Vagina (tissue), 2 donors: ENCODE measurements around the gene TRABD2B. TPM values are rescaled to one million over a fixed set of nuclear protein-coding genes. Genes with fewer than 3 reads are reported as not detected.

Experiments
- DNase-seq, 2 donors: peaks; one replicate each; pipeline ENCODE4 v3.0.0-alpha.2; 2017; ENCODE audit errors: extremely low spot score in 2 of 2
- H3K27ac ChIP-seq: fragments of 200-600 bp; sonication (generic); one replicate; pipeline ENCODE4 v1.5.1; 2019
- H3K27me3 ChIP-seq: fragments of 200-600 bp; sonication (generic); one replicate; pipeline ENCODE4 v1.5.1; 2019
- H3K36me3 ChIP-seq, 2 donors: fragments of 200-600 bp; sonication (generic); one replicate each; pipeline ENCODE4 v1.5.1; 2017 to 2019
- H3K4me1 ChIP-seq: fragments of 200-600 bp; sonication (generic); one replicate; pipeline ENCODE4 v1.5.1; 2019
- H3K4me3 ChIP-seq, 2 donors: fragments of 200-600 bp; sonication (generic); 1 replicate in 1 of 2; 2 replicates in 1 of 2; pipeline ENCODE4 v1.5.1; 2016 to 2019
- H3K9me3 ChIP-seq: fragments of 200-600 bp; sonication (generic); one replicate; pipeline ENCODE4 v1.5.1; 2019
- POLR2A ChIP-seq, 2 donors: fragments of 450-650 bp; IDR thresholded peaks; one replicate each; pipeline ENCODE4 v1.6.1; 2017; ENCODE audit warnings: antibody characterized with exemption in 2 of 2, mild to moderate bottlenecking in 2 of 2, moderate library complexity in 2 of 2
- POLR2AphosphoS5 ChIP-seq, 2 donors: sonication (generic); formaldehyde crosslinking; IDR thresholded peaks; one replicate each; pipeline ENCODE4 v1.9.0; 2017; ENCODE audit warnings: antibody characterized with exemption in 2 of 2, mild to moderate bottlenecking in 2 of 2, low read depth in 1 of 2; ENCODE audit not compliant: insufficient read depth in 1 of 2
- intact Hi-C: fragments of 100-400 bp; cut with DNase I; formaldehyde crosslinking; loops from one replicate; pipeline ENCODE4 v1.15.1; 2023
- total RNA-seq: library from RNA; depleted of rRNA; stranded (reverse); fragments of >200 nt; gene quantifications from one replicate; pipeline ENCODE4 v1.2.3, GENCODE V29; 2016
- TF ChIP-seq, protein P1 (sequence below), 3 experiments: fragments of 450-650 bp in 2 of 3; fragments of 200-600 bp in 1 of 3; sonication (generic) in 1 of 3; IDR thresholded peaks; one replicate each; pipeline ENCODE4 v1.5.1; 2017 to 2019; ENCODE audit warnings: antibody characterized with exemption in 3 of 3, mild to moderate bottlenecking in 2 of 3, moderate library complexity in 2 of 3

The TRABD2B gene
- total RNA-seq, 1 donor from 2014 or later: 5.6 TPM

DNA sequence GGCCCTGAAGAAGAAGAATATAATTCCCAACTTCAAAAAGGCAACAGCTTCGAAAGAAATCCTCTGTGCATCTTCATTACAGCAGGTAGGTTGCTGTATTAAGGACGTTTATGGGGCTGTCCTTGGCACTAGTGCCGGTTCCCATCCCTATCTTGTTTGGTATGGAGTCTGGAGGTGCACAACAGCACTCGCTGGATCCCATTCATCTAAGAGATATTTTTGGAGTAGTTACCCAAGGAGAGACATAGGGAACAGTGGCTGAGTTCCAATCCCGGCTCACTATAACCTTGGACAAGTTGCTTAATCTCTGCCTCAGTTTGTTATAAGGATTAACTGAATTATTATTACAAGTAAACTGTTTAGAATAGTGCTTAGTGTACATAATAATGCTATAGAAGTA, 106.4 kb downstream of the TRABD2B start:
- Histone ChIP-seq H3K36me3 (no peaks in the 10 kb centered on the region), H3K4me1 (peaks cover 17% of the 10 kb centered on the region), H3K9me3 (no peaks in the 10 kb centered on the region), H3K27ac (no peak overlapping the region), H3K4me3 (no peak overlapping the region), H3K27me3 (no peaks in the 10 kb centered on the region)
- TF ChIP-seq POLR2A (IDR thresholded peaks at IDR 0.05): no peak
- TF ChIP-seq, protein P1, sequence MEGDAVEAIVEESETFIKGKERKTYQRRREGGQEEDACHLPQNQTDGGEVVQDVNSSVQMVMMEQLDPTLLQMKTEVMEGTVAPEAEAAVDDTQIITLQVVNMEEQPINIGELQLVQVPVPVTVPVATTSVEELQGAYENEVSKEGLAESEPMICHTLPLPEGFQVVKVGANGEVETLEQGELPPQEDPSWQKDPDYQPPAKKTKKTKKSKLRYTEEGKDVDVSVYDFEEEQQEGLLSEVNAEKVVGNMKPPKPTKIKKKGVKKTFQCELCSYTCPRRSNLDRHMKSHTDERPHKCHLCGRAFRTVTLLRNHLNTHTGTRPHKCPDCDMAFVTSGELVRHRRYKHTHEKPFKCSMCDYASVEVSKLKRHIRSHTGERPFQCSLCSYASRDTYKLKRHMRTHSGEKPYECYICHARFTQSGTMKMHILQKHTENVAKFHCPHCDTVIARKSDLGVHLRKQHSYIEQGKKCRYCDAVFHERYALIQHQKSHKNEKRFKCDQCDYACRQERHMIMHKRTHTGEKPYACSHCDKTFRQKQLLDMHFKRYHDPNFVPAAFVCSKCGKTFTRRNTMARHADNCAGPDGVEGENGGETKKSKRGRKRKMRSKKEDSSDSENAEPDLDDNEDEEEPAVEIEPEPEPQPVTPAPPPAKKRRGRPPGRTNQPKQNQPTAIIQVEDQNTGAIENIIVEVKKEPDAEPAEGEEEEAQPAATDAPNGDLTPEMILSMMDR (IDR thresholded peaks at IDR 0.05): no peak
- no peak for TF ChIP-seq POLR2AphosphoS5 (IDR thresholded peaks at IDR 0.05; ENCODE audit: insufficient read depth in 1 of 2, low read depth in 1 of 2)
- DNase-seq: no peak
- intact Hi-C loops: no loop called here

DNA sequence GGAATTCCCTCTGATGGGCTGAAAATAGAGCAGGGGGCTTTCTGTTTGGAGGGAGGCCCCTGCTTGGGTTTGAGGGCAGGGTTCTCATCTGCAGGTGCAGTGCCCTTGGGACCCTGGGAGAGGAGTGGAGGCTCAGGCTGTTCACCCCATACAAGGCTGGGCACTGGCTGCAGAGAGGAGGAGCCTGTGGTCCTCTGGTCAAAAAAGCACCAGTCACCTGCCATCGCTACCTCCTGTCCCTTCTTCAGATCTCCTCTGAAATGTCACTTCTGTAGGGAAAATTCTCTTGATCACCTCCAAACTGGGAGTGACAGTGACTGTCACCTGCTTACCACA, 108.9 kb downstream of the TRABD2B start:
- Histone ChIP-seq H3K27ac (no peak overlapping the region), H3K36me3 (no peaks in the 10 kb centered on the region), H3K4me3 (no peak overlapping the region), H3K27me3 (no peaks in the 10 kb centered on the region), H3K9me3 (no peaks in the 10 kb centered on the region), H3K4me1 (no peaks in the 10 kb centered on the region)
- intact Hi-C loops: no loop called here
- DNase-seq: no peak
- TF ChIP-seq POLR2AphosphoS5 (IDR thresholded peaks at IDR 0.05; ENCODE audit: insufficient read depth in 1 of 2, low read depth in 1 of 2): no peak
- TF ChIP-seq, protein P1 (IDR thresholded peaks at IDR 0.05): no peak
- no peak for TF ChIP-seq POLR2A (IDR thresholded peaks at IDR 0.05)

DNA sequence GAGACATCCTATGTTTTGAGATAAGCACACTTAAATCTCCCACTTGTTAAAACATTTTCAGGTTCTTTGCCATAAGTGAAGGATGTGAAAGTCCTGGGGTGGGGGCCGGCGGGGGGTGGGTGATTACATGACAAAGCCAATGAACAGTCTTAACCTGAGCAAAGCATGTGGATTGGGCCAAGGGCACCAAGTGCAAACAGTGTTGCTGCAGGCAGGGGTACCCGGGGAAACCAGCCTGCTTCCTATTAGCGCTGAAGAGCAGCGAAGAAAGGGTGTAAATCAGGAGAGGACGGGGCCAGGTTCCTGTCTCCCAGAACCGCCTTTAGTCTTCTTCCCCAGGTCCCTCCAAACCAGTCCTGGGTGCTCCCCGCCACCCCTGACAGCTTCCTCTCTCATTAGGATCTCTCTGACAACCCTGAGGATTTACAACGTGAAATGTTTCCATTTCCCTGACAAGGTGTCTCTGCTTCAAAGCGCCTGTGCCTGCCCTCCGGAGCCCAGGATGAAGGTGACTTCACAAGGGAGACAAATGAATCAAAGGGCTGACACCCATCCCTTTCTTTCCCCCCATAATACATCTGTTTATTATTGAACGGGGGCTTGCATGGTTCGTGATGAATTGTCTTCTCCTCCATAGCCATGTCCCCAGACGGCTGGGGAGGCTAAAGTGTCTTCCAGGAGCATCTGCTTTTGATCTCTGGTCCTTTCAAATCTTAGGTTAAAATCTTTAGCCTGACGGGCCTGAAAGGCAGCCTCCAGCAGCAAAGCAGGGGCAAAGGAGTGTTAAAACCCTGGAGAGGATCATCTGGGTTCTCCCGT, 109.5 kb downstream of the TRABD2B start:
- no peaks in the 10 kb centered on the region for H3K9me3 ChIP-seq
- no peaks in the 10 kb centered on the region for H3K4me1 ChIP-seq
- intact Hi-C loops: no loop called here
- H3K27me3 ChIP-seq: no peaks in the 10 kb centered on the region
- H3K4me3 ChIP-seq: no peak overlapping the region
- no peak for DNase-seq
- H3K36me3 ChIP-seq: no peaks in the 10 kb centered on the region
- TF ChIP-seq POLR2A (IDR thresholded peaks at IDR 0.05) (no peak), POLR2AphosphoS5 (IDR thresholded peaks at IDR 0.05; ENCODE audit: insufficient read depth in 1 of 2, low read depth in 1 of 2) (no peak)
- TF ChIP-seq, protein P1 (IDR thresholded peaks at IDR 0.05): no peak
- H3K27ac ChIP-seq: no peak overlapping the region

DNA sequence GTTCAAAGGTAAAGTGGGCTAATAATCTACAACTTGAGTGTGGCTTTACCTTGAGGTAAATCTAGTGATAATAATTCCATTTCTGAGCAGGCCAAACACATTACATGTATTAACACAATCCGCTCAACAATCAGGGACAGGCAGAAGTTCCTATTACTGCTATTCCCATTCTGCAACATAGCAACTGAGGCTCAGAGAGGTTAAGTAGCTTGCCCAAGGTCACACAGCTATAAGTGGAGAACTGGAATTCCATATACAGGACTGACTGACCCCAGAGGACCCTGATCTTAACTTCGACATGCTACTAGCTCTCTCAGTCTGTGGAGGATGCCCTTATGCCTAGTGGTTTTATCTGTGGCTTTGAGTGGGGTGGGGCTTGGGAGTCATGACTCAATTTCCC, 110.1 kb downstream of the TRABD2B start:
- Histone ChIP-seq H3K27ac (no peak overlapping the region), H3K27me3 (no peaks in the 10 kb centered on the region), H3K4me3 (no peak overlapping the region), H3K36me3 (no peaks in the 10 kb centered on the region), H3K4me1 (no peaks in the 10 kb centered on the region), H3K9me3 (no peaks in the 10 kb centered on the region)
- TF ChIP-seq POLR2A (IDR thresholded peaks at IDR 0.05) (no peak), POLR2AphosphoS5 (IDR thresholded peaks at IDR 0.05; ENCODE audit: insufficient read depth in 1 of 2, low read depth in 1 of 2) (no peak)
- TF ChIP-seq, protein P1 (IDR thresholded peaks at IDR 0.05): no peak
- no peak for DNase-seq
- intact Hi-C loops: no loop called here

- Histone ChIP-seq H3K27me3 (no peaks in the 10 kb centered on the region), H3K36me3 (no peaks in the 10 kb centered on the region), H3K9me3 (no peaks in the 10 kb centered on the region), H3K27ac (no peak overlapping the region), H3K4me3 (no peak overlapping the region), H3K4me1 (no peaks in the 10 kb centered on the region)
- intact Hi-C loops: no loop called here
- TF ChIP-seq POLR2AphosphoS5 (IDR thresholded peaks at IDR 0.05; ENCODE audit: insufficient read depth in 1 of 2, low read depth in 1 of 2): no peak
- no peak for TF ChIP-seq POLR2A (IDR thresholded peaks at IDR 0.05)
- TF ChIP-seq, protein P1 (IDR thresholded peaks at IDR 0.05): no peak
- no peak for DNase-seq
Measured at GRCh38 chr1:47886141-47886540, 111.0 kb downstream of the TRABD2B start.
